ENCODE results near the gene ZSCAN21. TPM values are rescaled to one million over a fixed set of nuclear protein-coding genes. Genes with fewer than 3 reads are reported as not detected.
A peak's percentile ranks its signal among the peaks of the same experiment; 100 is the strongest.

Gene ZSCAN21
- total RNA-seq, 2 donors from 2014 or later = 6.7 to 7.1 TPM

- peaks cover 3% of the 10 kb centered on the region for H3K36me3 ChIP-seq
- peaks cover 0 to 34% of the 10 kb centered on the region in 2 donors for H3K4me1 ChIP-seq
- no peaks in the 10 kb centered on the region for H3K9me3 ChIP-seq
- no peaks in the 10 kb centered on the region for H3K27me3 ChIP-seq
- H3K27ac ChIP-seq = peak overlapping the region; percentile 98 to 99
- peak overlapping the region; percentile 96 to 100 for H3K4me3 ChIP-seq
- no peak for TF ChIP-seq CTCF (IDR thresholded peaks at IDR 0.05)
- no peak for DNase-seq (ENCODE audit: low spot score)
These were observed 33.2 kb upstream of the ZSCAN21 start for GRCh38 chr7:100016215-100016901.

GRCh38 chr7:100017300-100017699, 32.3 kb upstream of the ZSCAN21 start:
- H3K9me3 ChIP-seq = no peaks in the 10 kb centered on the region
- no peaks in the 10 kb centered on the region for H3K27me3 ChIP-seq
- no peak for DNase-seq (ENCODE audit: low spot score)
- H3K36me3 ChIP-seq = peaks cover 3% of the 10 kb centered on the region
- no peak overlapping the region for H3K4me3 ChIP-seq
- no peak for TF ChIP-seq CTCF (IDR thresholded peaks at IDR 0.05)
- H3K27ac ChIP-seq = no peak overlapping the region
- peaks cover 0 to 34% of the 10 kb centered on the region in 2 donors for H3K4me1 ChIP-seq

GRCh38 chr7:100017875-100018274, 31.7 kb upstream of the ZSCAN21 start:
- Histone ChIP-seq H3K27ac (no peak overlapping the region), H3K4me3 (no peak overlapping the region), H3K9me3 (no peaks in the 10 kb centered on the region), H3K4me1 (peaks cover 0 to 34% of the 10 kb centered on the region in 2 donors), H3K36me3 (peaks cover 3% of the 10 kb centered on the region), H3K27me3 (no peaks in the 10 kb centered on the region)
- no peak for DNase-seq (ENCODE audit: low spot score)
- TF ChIP-seq CTCF (IDR thresholded peaks at IDR 0.05) = no peak

GRCh38 chr7:100019908-100020307, 29.7 kb upstream of the ZSCAN21 start:
- Histone ChIP-seq H3K4me1 (peaks cover 0 to 34% of the 10 kb centered on the region in 2 donors), H3K27ac (no peak overlapping the region), H3K27me3 (no peaks in the 10 kb centered on the region), H3K9me3 (no peaks in the 10 kb centered on the region), H3K36me3 (peaks cover 22% of the 10 kb centered on the region), H3K4me3 (no peak overlapping the region)
- TF ChIP-seq CTCF (IDR thresholded peaks at IDR 0.05) = no peak
- DNase-seq (ENCODE audit: low spot score) = no peak

- Histone ChIP-seq H3K9me3 (no peaks in the 10 kb centered on the region), H3K27ac (no peak overlapping the region), H3K4me1 (peaks cover 0 to 28% of the 10 kb centered on the region in 2 donors), H3K4me3 (no peak overlapping the region), H3K36me3 (peaks cover 33% of the 10 kb centered on the region), H3K27me3 (no peaks in the 10 kb centered on the region)
- no peak for DNase-seq (ENCODE audit: low spot score)
- TF ChIP-seq CTCF (IDR thresholded peaks at IDR 0.05) = no peak
These were observed 28.3 kb upstream of the ZSCAN21 start for GRCh38 chr7:100021297-100021696.

- no peak for DNase-seq (ENCODE audit: low spot score)
- Histone ChIP-seq H3K9me3 (no peaks in the 10 kb centered on the region), H3K4me1 (peaks cover 0 to 14% of the 10 kb centered on the region in 2 donors), H3K4me3 (no peak overlapping the region), H3K27me3 (no peaks in the 10 kb centered on the region), H3K27ac (no peak overlapping the region), H3K36me3 (peaks cover 42% of the 10 kb centered on the region)
- TF ChIP-seq CTCF (IDR thresholded peaks at IDR 0.05) = no peak
These were observed 27.0 kb upstream of the ZSCAN21 start for GRCh38 chr7:100022621-100023020.

Measured in right atrium auricular region (tissue), 2 donors.